Left colon (tissue), 2 donors: ENCODE measurements around the gene LRMDA. TPM values are rescaled to one million over a fixed set of nuclear protein-coding genes. Genes with fewer than 3 reads are reported as not detected.

Experiments
- ATAC-seq: fragments of 200-7000 bp; cut with Tn5 transposase; one replicate; pipeline ENCODE4 v1.9.1; 2020; ENCODE audit warnings: mild to moderate bottlenecking, moderate library complexity
- DNase-seq, 2 donors: peaks; one replicate each; pipeline ENCODE4 v3.0.0-alpha.2; 2020
- intact Hi-C, 2 donors: fragments of 100-400 bp; cut with DNase I in 1 of 2; cut with micrococcal nuclease in 1 of 2; formaldehyde crosslinking; loops; one replicate each; pipeline versions ENCODE4 v1.11.2 to v1.14.0; 2022; cut with DNase I, micrococcal nuclease
- total RNA-seq, 2 donors: library from RNA; stranded (reverse); fragmentation: NEBNext Ultra II Directional; extraction: Animal tissue kit (Norgen Biotek cat#: 25700); gene quantifications; one replicate each; pipeline ENCODE4 v1.2.1, GENCODE V29; 2021
- donor health status: DM: no; HTN: no; CAD: no.
- donor health status: DM: yes; HTN: yes; CAD: no.

LRMDA gene
- total RNA-seq, 2 donors from 2014 or later = 8.1 to 10.6 TPM

GRCh38 chr10:75410132-75411005 lies 21.1 kb upstream of the LRMDA start:
- ATAC-seq = no peak
- no peak for DNase-seq
- intact Hi-C loops = no loop called here

GRCh38 chr10:75414527-75414926 lies 16.9 kb upstream of the LRMDA start:
- intact Hi-C loops = no loop called here
- DNase-seq (no peak), ATAC-seq (no peak)

GRCh38 chr10:75417522-75417927 lies 13.9 kb upstream of the LRMDA start:
- intact Hi-C loops = no loop called here
- DNase-seq (no peak), ATAC-seq (no peak)

GRCh38 chr10:75418293-75418692 lies 13.1 kb upstream of the LRMDA start:
- DNase-seq (no peak), ATAC-seq (no peak)
- intact Hi-C loops = no loop called here

GRCh38 chr10:75418712-75419111 lies 12.7 kb upstream of the LRMDA start:
- intact Hi-C loops = no loop called here
- ATAC-seq (no peak), DNase-seq (no peak)

GRCh38 chr10:75422913-75423312 lies 8.5 kb upstream of the LRMDA start:
- intact Hi-C loops = no loop called here
- no peak for DNase-seq
- ATAC-seq = no peak

- DNase-seq (no peak), ATAC-seq (no peak)
- intact Hi-C loops = no loop called here
These were observed 6.9 kb upstream of the LRMDA start for GRCh38 chr10:75424571-75424970.

GRCh38 chr10:75425291-75426079 lies 5.9 kb upstream of the LRMDA start:
- ATAC-seq = no peak
- intact Hi-C loops = no loop called here
- no peak for DNase-seq

- intact Hi-C loops = no loop called here
- DNase-seq = no peak
- no peak for ATAC-seq
These were observed 4.5 kb upstream of the LRMDA start for GRCh38 chr10:75426880-75427279.

GRCh38 chr10:75427951-75428350 lies 3.5 kb upstream of the LRMDA start:
- DNase-seq (no peak), ATAC-seq (no peak)
- intact Hi-C loops = no loop called here

GRCh38 chr10:75428434-75429158 lies 2.8 kb upstream of the LRMDA start:
- no peak for DNase-seq
- intact Hi-C loops = no loop called here
- ATAC-seq = no peak

GRCh38 chr10:75429159-75429827 lies 2.1 kb upstream of the LRMDA start:
- intact Hi-C loops = no loop called here
- DNase-seq (no peak), ATAC-seq (no peak)

GRCh38 chr10:75430000-75430763 lies 1.2 kb upstream of the LRMDA start:
- DNase-seq (peak; percentile 60 to 68), ATAC-seq (peak; percentile 76)
- intact Hi-C loops = no loop called here

GRCh38 chr10:75432176-75432575 lies 752 bp downstream of the LRMDA start:
- peak in 1 of 2 donors; percentile 13 for DNase-seq
- intact Hi-C loops = no loop called here
- no peak for ATAC-seq

- intact Hi-C loops = no loop called here
- DNase-seq = no peak
- no peak for ATAC-seq
These were observed 1.3 kb downstream of the LRMDA start for GRCh38 chr10:75432763-75433162.

- ATAC-seq (no peak), DNase-seq (no peak)
- intact Hi-C loops = no loop called here
These were observed 1.8 kb downstream of the LRMDA start for GRCh38 chr10:75433216-75433615.

- ATAC-seq = no peak
- DNase-seq = no peak
- intact Hi-C loops = no loop called here
These were observed 2.9 kb downstream of the LRMDA start for GRCh38 chr10:75434291-75434690.

GRCh38 chr10:75435291-75435690 lies 3.9 kb downstream of the LRMDA start:
- intact Hi-C loops = no loop called here
- DNase-seq = no peak
- ATAC-seq = no peak
